Keratinocyte (primary cell): ENCODE measurements around the gene NEURL1. TPM values are rescaled to one million over a fixed set of nuclear protein-coding genes. Genes with fewer than 3 reads are reported as not detected.

ENCODE experiments used
- DNase-seq: peaks from one replicate; pipeline ENCODE4 v3.0.0-alpha.2; 2011; ENCODE audit warnings: low read depth, missing footprints, low spot score
- FAIRE-seq: peaks from 2 replicates; lab custom pipeline; 2011; peaks lifted over from hg19 to GRCh38; lab: Jason Lieb, UNC
- H2AFZ ChIP-seq: 2 replicates; pipeline ENCODE4 v1.6.0; 2012; ENCODE audit warnings: low read length, control low read depth, inconsistent platforms; ENCODE audit not compliant: control insufficient read depth
- H3K27ac ChIP-seq: 2 replicates; pipeline ENCODE4 v1.5.1; 2011; ENCODE audit warnings: low read length; ENCODE audit not compliant: control insufficient read depth, insufficient read depth
- H3K27me3 ChIP-seq: 3 replicates; pipeline ENCODE4 v1.6.0; 2011; ENCODE audit warnings: low read length; ENCODE audit not compliant: control insufficient read depth, insufficient read depth; ENCODE audit errors: extremely low read depth
- H3K36me3 ChIP-seq, 2 experiments: 2 replicates in 1 of 2; 3 replicates in 1 of 2; pipeline ENCODE4 v1.5.1; 2011; ENCODE audit warnings: low read length in 2 of 2, mild to moderate bottlenecking in 1 of 2; ENCODE audit not compliant: control insufficient read depth in 2 of 2, insufficient read depth in 2 of 2; ENCODE audit errors: extremely low read depth in 1 of 2
- H3K4me1 ChIP-seq: 3 replicates; pipeline ENCODE4 v1.5.1; 2011; ENCODE audit warnings: low read length; ENCODE audit not compliant: control insufficient read depth, insufficient read depth; ENCODE audit errors: extremely low read depth
- H3K4me2 ChIP-seq: 3 replicates; pipeline ENCODE4 v1.6.0; 2011; ENCODE audit warnings: low read depth, low read length; ENCODE audit not compliant: control insufficient read depth, insufficient read depth; ENCODE audit errors: extremely low read depth
- H3K4me3 ChIP-seq, 3 experiments: fragments of 200-600 bp in 1 of 3; sonication (generic) in 1 of 3; 2 replicates in 2 of 3; 3 replicates in 1 of 3; pipeline ENCODE4 v1.5.1; 2011 to 2016; ENCODE audit warnings: low read length in 3 of 3, mild to moderate bottlenecking in 3 of 3, control low read depth in 2 of 3, inconsistent platforms in 1 of 3, low read depth in 1 of 3, mixed read lengths in 1 of 3, mixed run types in 1 of 3, moderate library complexity in 1 of 3; ENCODE audit not compliant: control insufficient read depth in 2 of 3, insufficient read depth in 2 of 3; ENCODE audit errors: extremely low read depth in 1 of 3
- H3K79me2 ChIP-seq: 2 replicates; pipeline ENCODE4 v1.6.0; 2012; ENCODE audit warnings: low read length; ENCODE audit not compliant: control insufficient read depth, insufficient read depth
- H3K9ac ChIP-seq: 3 replicates; pipeline ENCODE4 v1.6.0; 2011; ENCODE audit warnings: low read length; ENCODE audit not compliant: control insufficient read depth, insufficient read depth; ENCODE audit errors: extremely low read depth
- H3K9me1 ChIP-seq: 3 replicates; pipeline ENCODE4 v1.6.0; 2011; ENCODE audit warnings: low read length; ENCODE audit not compliant: control insufficient read depth, insufficient read depth; ENCODE audit errors: extremely low read depth
- H3K9me3 ChIP-seq: 2 replicates; pipeline ENCODE4 v1.5.1; 2012; ENCODE audit warnings: low read depth, low read length; ENCODE audit not compliant: control insufficient read depth
- H4K20me1 ChIP-seq: 3 replicates; pipeline ENCODE4 v1.6.0; 2011; ENCODE audit warnings: low read length; ENCODE audit not compliant: control insufficient read depth, insufficient read depth; ENCODE audit errors: extremely low read depth
- CTCF ChIP-seq, 3 experiments: IDR thresholded peaks in 1 of 3; conservative IDR thresholded peaks in 1 of 3; optimal IDR thresholded peaks in 1 of 3; 2 replicates in 2 of 3; 3 replicates in 1 of 3; pipeline versions ENCODE3 to v1.5.1; 2011; ENCODE audit warnings: low read length in 3 of 3, mild to moderate bottlenecking in 3 of 3, moderate library complexity in 2 of 3, control low read depth in 1 of 3, inconsistent platforms in 1 of 3; ENCODE audit not compliant: insufficient read depth in 2 of 3; ENCODE audit errors: extremely low read depth in 1 of 3
- EZH2 ChIP-seq: IDR thresholded peaks from one replicate; pipeline ENCODE4 v1.6.1; 2012; ENCODE audit warnings: inconsistent platforms, mild to moderate bottlenecking, low read length, moderate library complexity
- dilution Hi-C: fragments of 300-500 bp; cut with MboI; formaldehyde crosslinking; loops from one replicate; pipeline ENCODE4 v1.7.0; 2020; ENCODE audit warnings: low sequenced_read_pairs; ENCODE audit not compliant: extremely low pct_ligation_motif_present
- polyA plus RNA-seq, 5 experiments: library from polyadenylated mRNA; depleted of rRNA in 3 of 5; stranded (reverse) in 3 of 5; stranded (forward) in 1 of 5; unstranded in 1 of 5; fragments of >200 nt; gene quantifications; 1 replicate in 1 of 5; 2 replicates in 3 of 5; 3 replicates in 1 of 5; pipeline versions ENCODE4 v1.2.1 to v1.2.3, GENCODE V29; 2011 to 2012; ENCODE audit warnings: missing spikeins in 2 of 5, low read depth in 1 of 5, low replicate concordance in 1 of 5

NEURL1 gene
- polyA plus RNA-seq, 1 donor (not counting 4 experiments of a cell fraction or from before 2014, with no cell fraction given): 0.03 TPM

- no peak for FAIRE-seq
- dilution Hi-C loops: no loop called here
- peaks cover 10% of the 10 kb centered on the region for H3K79me2 ChIP-seq
These were observed 136.1 kb downstream of the NEURL1 start for GRCh38 chr10:103629581-103629980.

GRCh38 chr10:103630156-103630555 lies 136.7 kb downstream of the NEURL1 start:
- Histone ChIP-seq H2AFZ (no peak overlapping the region), H3K27ac (no peak overlapping the region), H3K9ac (no peak overlapping the region), H3K4me1 (no peaks in the 10 kb centered on the region), H3K9me3 (no peaks in the 10 kb centered on the region), H3K36me3 (peaks cover 48 to 70% of the 10 kb centered on the region in 2 experiments), H4K20me1 (peaks cover 18% of the 10 kb centered on the region), H3K79me2 (peaks cover 12% of the 10 kb centered on the region), H3K4me3 (no peak overlapping the region), H3K4me2 (no peak overlapping the region), H3K27me3 (no peaks in the 10 kb centered on the region), H3K9me1 (no peaks in the 10 kb centered on the region)
- FAIRE-seq (no peak), DNase-seq (no peak)
- TF ChIP-seq EZH2 (no peak), CTCF (optimal IDR thresholded peaks at IDR 0.05 in 1 of 3, IDR thresholded peaks at IDR 0.05 in 1 of 3, conservative IDR thresholded peaks at IDR 0.05 in 1 of 3; ENCODE audit: extremely low read depth in 1 of 3, insufficient read depth in 2 of 3, low read length in 3 of 3) (no peak)
- dilution Hi-C loops: no loop called here

More at GRCh38 chr10:103629581-103629980, 136.1 kb downstream of the NEURL1 start:
- Histone ChIP-seq H3K27ac (no peak overlapping the region), H3K4me1 (no peaks in the 10 kb centered on the region), H3K9me3 (no peaks in the 10 kb centered on the region), H3K9ac (no peak overlapping the region), H2AFZ (no peak overlapping the region), H3K36me3 (peaks cover 46 to 70% of the 10 kb centered on the region in 2 experiments), H3K27me3 (no peaks in the 10 kb centered on the region), H3K4me2 (no peak overlapping the region), H4K20me1 (peaks cover 12% of the 10 kb centered on the region), H3K4me3 (no peak overlapping the region), H3K9me1 (no peaks in the 10 kb centered on the region)
- TF ChIP-seq EZH2: no peak
- TF ChIP-seq CTCF (optimal IDR thresholded peaks at IDR 0.05 in 1 of 3, IDR thresholded peaks at IDR 0.05 in 1 of 3, conservative IDR thresholded peaks at IDR 0.05 in 1 of 3; ENCODE audit: extremely low read depth in 1 of 3, insufficient read depth in 2 of 3, low read length in 3 of 3): no peak
- DNase-seq: no peak
